GM12875 (cell line): ENCODE measurements around the gene TPPP.

ENCODE experiments used
- H3K4me3 ChIP-seq: one replicate; pipeline ENCODE4 v1.5.1; 2011; ENCODE audit warnings: low read depth, low read length, control low read depth
- TF ChIP-seq, protein P1 (sequence below): IDR thresholded peaks from 2 replicates; pipeline ENCODE4 v1.5.1; 2011; ENCODE audit warnings: low read depth, mild to moderate bottlenecking, control low read depth, inconsistent platforms, low read length, moderate library complexity, borderline replicate concordance; ENCODE audit not compliant: insufficient read depth

The TPPP gene

DNA sequence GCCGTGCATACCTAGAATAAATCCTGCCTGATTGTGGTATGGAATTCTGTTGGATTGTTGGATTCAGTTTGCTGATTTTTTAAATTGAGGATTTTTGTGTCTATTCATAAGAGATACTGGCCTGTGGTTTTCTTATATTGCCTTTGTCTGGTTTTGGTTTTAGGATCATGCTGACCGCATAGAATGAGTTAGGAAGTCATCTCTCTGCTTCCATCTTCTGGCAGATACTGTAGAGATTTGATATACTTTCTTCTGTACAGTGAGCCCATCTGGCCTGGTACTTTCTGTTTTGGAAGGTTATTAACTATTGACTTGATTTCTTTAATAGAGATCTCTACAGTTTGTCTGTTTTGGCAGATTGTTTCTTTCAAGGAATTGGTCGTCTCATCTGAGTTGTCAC is 66.3 kb downstream of the TPPP start:
- no peak overlapping the region for H3K4me3 ChIP-seq
- TF ChIP-seq, protein P1, sequence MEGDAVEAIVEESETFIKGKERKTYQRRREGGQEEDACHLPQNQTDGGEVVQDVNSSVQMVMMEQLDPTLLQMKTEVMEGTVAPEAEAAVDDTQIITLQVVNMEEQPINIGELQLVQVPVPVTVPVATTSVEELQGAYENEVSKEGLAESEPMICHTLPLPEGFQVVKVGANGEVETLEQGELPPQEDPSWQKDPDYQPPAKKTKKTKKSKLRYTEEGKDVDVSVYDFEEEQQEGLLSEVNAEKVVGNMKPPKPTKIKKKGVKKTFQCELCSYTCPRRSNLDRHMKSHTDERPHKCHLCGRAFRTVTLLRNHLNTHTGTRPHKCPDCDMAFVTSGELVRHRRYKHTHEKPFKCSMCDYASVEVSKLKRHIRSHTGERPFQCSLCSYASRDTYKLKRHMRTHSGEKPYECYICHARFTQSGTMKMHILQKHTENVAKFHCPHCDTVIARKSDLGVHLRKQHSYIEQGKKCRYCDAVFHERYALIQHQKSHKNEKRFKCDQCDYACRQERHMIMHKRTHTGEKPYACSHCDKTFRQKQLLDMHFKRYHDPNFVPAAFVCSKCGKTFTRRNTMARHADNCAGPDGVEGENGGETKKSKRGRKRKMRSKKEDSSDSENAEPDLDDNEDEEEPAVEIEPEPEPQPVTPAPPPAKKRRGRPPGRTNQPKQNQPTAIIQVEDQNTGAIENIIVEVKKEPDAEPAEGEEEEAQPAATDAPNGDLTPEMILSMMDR, result no peak

DNA sequence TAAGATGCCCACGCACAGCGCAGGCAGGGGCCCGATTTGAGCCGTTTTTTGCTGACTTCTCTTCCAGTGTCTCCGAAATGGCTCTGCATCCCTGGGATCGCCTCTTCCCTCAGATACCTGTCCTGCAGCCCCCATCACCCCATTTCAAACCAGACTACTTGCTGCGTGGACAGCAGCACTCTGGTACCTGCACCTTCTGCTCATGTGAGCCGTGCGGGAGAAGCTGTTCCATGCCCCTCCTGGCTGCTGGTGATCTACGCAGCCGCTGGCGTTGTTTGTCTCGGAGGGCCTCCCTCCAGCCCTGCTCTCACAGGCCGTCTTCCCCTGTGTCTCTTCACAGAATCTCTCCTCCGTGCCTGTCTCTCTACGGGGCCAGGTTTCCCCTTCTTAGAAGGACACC is 67.6 kb downstream of the TPPP start:
- no peak overlapping the region for H3K4me3 ChIP-seq
- TF ChIP-seq, protein P1, result no peak

DNA sequence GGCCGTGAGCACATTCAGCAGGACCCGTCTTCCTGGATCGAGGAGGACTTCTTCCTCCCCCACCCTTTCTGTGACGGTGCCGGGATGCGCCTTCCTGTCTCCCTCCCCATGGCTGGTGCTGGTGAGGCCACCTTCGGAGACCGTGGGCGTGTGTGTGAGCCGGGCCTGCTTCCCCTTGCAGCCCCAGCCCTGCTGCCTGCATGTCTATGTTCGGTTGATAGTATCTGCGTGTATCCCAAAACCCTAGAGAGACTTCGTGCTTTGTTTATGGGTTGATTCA is 68.3 kb downstream of the TPPP start:
- TF ChIP-seq, protein P1, result no peak
- H3K4me3 ChIP-seq, result no peak overlapping the region

DNA sequence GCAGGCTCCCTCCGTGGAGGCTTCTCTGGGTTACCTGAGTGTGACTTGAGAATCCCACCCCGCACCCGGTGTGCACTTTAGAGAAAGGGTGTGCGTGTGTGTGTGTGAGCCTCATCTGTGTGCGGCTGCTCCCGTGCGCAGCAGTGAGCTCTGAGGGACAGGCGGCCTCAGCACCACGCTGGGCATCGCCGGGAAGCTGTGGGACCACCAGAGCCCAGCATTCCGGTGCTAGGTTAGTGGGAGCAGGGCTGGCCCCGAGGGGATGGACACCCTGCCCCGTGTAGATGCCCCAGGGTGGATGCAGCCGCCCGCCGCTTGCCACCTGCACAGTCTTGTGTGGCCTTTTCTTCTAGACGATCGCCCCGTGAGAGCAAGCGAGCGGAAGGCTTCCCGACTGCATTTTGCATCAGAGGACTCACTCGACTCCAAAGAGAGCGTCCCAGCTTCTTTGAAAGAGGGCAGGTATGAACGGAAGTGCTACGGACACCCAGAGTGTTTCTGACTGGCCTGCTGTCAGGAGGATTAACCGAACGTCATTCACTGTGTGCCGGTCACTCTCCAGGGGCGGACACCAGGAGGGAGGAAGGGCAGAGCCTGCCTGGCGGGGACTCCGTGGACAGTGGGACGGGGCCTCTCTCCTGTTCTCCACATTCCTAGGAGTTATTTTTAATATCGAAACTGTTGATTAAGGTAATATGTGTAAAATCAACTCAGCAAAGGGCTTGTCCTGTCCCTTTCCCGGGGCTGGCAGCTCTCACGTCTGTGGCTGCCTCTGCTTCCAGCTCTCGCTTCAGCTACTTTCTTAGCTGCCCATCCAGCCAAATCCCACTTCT is 68.8 kb downstream of the TPPP start:
- TF ChIP-seq, protein P1, result no peak
- H3K4me3 ChIP-seq, result no peak overlapping the region

DNA sequence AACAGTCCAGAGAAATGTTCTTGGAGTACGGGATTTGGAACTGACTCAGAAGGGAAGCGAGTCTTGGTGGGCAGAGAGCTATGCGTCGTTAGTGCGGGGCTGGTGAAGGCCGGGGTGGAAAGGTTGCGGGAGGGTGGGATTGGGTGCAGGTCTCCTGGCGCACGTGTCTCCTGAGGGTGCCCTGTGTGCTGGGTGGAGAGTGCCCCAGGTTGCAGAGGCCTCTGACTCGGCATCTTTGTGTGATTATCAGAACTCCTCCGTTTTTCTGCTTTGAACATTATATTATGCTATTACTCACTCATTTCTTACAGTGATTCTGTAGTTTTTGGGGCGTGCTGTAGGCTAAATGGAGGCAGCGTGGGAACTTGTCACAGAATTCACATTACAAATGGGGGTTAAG is 69.6 kb downstream of the TPPP start:
- TF ChIP-seq, protein P1, result no peak
- H3K4me3 ChIP-seq, result no peak overlapping the region

DNA sequence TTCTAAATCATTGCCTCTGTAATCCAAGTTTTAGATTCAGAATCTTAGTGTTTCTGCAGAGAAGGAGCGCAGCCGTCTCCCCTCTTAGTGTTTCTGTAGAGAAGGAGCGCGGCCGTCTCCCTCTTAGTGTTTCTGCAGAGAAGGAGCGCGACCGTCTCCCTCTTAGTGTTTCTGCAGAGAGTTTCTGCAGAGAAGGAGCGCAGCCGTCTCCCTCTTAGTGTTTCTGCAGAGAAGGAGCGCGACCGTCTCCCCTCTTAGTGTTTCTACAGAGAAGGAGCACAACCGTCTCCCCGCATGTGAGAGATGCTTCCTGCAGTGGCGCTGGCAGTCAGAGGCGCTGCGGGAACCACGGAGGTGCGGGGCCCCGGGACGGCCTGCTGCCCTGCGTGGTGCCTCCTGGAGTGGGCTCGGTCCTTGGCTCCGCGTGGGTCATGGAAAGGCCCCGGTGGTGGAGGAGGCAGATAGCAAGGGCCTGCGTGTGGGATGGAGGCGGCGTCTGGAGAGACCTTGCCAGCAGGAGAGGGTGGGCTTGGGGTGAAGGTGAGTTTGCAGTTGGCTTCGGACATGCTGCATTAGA is 70.1 kb downstream of the TPPP start:
- TF ChIP-seq, protein P1, result no peak
- no peak overlapping the region for H3K4me3 ChIP-seq

DNA sequence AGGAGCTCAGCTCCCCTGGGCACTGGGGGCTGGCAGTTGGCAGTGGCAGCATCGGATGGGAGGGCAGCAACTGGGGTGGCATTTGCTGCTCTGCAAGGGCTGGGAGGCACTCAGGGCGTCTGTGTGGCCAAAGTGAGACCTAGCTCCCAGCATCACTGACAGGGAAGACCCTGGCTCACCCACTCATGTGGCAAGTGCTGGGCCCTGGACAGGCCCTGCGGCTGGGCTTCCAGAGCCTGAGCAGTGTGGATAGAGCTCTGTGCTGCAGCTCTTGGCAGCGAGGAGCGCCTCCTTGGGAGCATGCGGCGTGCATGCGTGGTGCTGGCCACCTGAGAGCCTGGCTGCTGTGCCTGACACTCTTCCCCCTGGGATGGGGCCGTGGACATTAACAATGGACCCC is 70.8 kb downstream of the TPPP start:
- H3K4me3 ChIP-seq, result no peak overlapping the region

More for the DNA sequence above, 70.8 kb downstream of the TPPP start:
- TF ChIP-seq, protein P1, result no peak
